DMS 273 (cell line): Measurements from ENCODE around the gene ENOX1.

Experiments
- DNase-seq: peaks from one replicate; lab custom pipeline; 2025; ENCODE audit not compliant: unreplicated experiment; lab: John Stamatoyannopoulos, UW

The ENOX1 gene

GRCh38 chr13:43785650-43786471, 911 bp downstream of the ENOX1 start:
- peak; percentile 90 for DNase-seq

GRCh38 chr13:43785261-43785649, 1.5 kb downstream of the ENOX1 start:
- peak; percentile 53 for DNase-seq

DNA sequence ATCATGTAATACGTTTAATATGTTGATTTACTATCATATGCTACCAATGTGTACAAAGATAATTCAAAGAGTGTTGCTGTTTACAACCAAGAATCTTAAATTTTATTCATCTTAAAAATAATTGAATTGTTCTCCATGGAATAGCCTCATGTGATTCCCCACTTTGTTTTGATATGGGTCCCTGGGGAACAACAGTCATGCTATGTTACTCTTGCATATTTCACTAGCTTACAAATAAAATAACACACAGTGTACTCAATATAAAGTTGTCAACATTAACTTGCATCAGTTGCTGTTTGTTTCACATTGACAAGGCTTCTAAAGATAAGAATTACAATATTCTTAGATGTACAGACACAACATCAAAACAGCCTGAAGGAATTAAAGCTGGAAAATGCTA, 2.3 kb downstream of the ENOX1 start:
- DNase-seq = peak; percentile 31

GRCh38 chr13:43783820-43784219, 3.0 kb downstream of the ENOX1 start:
- DNase-seq = peak; percentile 72

DNA sequence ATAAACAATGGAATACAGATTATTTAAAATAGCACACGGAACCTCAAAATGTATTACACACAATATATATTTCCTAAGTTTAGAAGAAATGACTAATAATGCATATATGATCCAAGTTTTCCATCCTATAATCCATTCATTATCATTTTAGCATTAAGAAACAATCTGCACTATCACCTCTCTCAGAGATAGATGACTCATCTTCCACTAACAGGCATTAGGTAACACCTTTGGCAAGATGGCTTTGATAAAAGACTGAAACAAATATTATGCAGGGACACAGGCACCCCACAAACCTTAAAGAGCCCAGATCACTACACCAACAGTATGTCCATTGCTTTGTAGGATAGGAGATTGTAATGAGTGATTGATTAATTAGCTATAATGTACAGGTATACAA, 4.1 kb downstream of the ENOX1 start:
- DNase-seq = peak; percentile 5

DNA sequence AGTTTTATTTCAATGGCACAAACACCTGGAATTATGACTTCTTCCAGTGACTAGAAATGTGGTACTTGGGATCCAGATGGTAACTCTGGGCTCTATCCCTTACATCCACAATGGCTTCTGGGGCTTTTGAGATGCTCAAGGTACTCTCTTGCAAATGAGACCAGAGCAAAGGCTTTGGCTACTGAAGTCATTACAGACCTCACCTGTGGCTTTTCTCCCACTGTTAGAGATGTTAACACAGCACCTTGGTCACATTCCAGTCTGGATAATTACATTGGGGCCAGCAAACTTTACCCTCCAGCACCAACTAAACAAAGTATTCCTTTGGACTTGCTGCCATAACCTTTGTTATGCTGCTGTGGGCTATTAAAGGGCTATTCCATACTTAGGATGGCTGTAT, 6.1 kb downstream of the ENOX1 start:
- no peak for DNase-seq

DNA sequence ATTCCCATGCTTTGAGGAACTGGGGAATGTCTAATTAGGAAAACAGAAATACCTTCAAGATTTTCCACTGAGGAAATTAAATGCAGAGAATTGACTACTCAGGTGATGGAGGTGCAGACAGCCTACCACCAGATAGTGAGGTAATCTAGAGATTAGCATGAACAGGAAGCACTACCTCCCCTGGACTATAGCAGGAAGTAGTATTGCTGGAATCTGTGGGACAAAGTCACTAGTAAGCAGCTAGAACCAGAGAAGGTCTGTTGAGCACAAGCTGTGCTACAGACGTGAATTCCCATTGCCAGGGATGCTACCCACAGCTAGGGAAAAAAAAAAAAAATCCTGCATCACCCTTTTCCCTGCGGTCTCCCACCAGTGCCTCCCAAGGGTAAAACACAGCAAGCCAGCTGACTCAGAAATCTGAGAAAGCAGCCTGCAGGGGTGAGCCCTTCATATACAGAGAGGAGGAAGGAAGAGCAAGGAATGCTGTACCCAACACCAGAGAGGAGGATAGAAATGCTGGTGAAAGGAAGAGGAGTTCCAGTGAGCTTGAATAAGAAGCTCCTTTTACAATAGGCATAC, 10.2 kb downstream of the ENOX1 start:
- no peak for DNase-seq

DNA sequence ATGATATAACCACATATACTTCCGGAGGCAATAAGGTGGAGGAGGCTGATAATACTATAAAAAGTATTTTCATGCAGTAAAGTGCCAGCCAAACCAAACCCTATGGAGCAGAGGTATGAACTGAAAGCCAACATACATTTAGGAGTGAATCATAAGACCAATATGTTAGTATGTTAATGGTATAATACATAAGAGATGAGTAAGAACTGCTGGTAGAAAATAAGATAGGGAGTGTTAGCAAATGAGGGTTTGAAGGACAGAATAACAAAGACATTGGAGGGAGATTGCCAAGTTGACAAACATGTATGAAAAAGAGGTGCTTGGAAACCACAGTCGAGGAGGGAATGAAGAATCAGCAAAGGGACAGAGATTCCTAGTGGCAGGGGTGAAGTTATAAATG, 10.8 kb downstream of the ENOX1 start:
- no peak for DNase-seq

- no peak for DNase-seq
These were observed 13.2 kb downstream of the ENOX1 start for GRCh38 chr13:43773602-43774001.

DNA sequence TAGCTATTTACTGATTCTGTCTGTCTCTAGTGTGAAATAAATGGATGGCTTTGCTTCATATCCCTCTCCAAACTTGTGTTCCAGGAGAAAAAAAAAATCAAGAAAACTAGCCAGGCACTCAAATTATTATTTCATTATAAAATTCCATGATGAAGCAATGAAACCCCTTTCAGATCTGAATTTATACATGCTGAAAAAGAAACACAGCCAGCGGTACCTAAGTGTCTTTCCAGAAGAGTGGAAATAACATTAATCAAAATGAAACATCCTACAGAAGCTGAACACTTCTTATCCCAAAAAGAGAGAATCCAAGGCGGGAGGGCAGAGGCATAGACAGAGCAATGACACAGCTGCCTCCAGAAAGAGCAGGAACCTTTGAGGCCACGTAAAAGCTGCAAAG, 15.9 kb downstream of the ENOX1 start:
- peak; percentile 25 for DNase-seq

DNA sequence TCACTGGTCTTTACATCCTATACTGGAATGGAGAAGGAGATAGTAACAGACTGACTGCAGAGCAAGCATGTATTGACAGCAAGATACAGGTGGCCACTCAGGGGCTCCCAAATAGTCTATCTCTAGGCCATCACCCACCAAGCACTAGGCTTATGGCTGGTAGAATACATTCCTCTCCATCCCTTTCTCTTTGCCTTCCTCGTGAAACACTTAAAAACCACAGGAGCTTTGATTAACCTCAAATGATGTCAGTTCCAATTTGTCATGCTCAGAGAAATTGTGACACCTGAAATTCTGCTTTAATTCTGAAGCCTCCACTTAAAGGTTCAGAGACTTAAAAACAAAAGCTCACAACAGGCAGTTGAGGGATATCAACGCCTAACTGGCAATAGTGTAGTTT, 17.2 kb downstream of the ENOX1 start:
- no peak for DNase-seq

DNA sequence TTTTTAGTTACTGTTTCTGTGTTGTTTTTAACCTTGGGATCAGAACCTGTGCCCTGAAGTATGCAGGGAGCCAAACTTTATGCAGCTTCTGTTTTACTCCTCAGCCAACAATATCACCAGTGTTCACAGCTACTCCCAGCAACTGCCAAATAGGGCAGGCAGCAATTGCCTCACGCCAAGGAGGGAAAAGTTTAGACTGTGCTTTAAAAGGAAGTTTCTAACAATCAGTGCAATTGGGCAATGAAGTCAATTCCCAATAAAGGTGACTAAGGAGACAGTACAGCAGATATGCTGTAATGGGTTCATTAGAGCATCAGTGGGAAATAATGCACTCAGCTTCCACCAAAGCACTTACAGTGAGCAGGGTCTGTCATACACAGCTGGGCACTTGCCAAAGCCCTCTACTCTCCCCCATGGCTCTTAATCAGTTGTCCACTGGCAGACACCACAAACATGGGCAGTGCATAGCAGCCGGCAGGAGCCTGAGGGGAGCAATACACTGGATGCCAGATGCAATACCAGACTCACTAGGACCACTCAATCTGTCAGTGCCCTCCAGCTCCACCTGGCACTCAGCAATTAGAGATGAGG, 19.3 kb downstream of the ENOX1 start:
- DNase-seq = peak; percentile 92

- peak; percentile 30 for DNase-seq
These were observed 20.0 kb downstream of the ENOX1 start for GRCh38 chr13:43766725-43767124.

DNA sequence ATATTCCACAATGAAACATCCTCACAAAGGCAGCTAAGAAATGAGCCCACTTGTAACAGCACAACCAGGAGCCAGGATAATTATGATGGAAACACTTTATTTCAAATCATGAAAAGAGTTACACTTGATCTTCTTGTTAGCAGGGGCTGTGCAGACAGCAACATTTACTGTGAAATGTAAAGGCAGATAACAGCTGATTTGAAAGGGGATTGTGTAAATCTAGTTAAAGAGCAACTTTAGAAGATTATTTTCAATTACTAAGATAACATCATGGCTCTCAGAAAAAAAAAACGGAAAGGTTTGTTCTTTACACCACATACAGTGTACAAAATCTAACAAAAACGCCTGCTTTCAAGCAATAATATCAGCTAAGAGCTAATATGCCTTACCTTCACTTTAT, 22.4 kb downstream of the ENOX1 start:
- no peak for DNase-seq

- no peak for DNase-seq
These were observed 23.5 kb downstream of the ENOX1 start for GRCh38 chr13:43763143-43763759.

GRCh38 chr13:43761616-43762315, 25.0 kb downstream of the ENOX1 start:
- DNase-seq = peak; percentile 43

- DNase-seq = peak; percentile 67
These were observed 26.5 kb downstream of the ENOX1 start for GRCh38 chr13:43760257-43760656.

DNA sequence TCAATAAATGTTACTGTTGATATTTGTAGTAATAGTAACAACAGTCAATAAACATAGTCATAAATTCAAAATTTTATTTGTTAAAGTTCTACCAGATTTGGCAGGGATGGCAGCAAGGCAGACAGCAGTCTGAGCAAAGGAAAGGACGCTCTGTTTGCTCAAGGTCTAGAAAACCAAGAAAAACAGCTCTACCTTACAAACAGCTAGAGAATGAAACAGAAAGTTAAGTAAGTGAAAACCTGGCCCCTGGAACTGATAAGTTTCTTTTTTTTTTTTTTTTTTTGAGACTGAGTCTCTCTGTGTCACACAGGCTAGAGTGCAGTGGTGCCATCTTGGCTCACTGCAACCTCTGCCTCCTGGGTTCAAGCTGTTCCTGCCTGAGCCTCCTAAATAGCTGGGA, 27.9 kb downstream of the ENOX1 start:
- DNase-seq = no peak

DNA sequence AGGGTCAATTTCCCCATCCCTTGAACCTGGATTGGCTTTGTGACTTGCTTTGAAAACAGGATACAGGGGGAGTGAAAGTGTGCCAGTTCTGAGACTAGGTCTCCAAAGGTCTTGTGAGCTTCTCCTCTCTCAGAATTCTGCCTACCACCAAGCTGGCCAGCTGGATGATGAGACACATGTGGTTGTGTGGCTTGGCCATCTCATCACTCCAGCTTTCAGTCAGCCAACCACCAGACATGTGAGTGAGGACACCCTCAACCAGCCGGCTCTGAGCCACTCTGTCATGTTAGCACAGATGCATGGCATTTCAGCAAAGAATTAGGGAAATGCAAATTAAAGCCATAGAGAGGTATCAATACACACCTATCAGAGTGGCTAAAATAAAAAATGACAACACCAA, 29.5 kb downstream of the ENOX1 start:
- no peak for DNase-seq

- no peak for DNase-seq
These were observed 30.9 kb downstream of the ENOX1 start for GRCh38 chr13:43755844-43756243.

DNA sequence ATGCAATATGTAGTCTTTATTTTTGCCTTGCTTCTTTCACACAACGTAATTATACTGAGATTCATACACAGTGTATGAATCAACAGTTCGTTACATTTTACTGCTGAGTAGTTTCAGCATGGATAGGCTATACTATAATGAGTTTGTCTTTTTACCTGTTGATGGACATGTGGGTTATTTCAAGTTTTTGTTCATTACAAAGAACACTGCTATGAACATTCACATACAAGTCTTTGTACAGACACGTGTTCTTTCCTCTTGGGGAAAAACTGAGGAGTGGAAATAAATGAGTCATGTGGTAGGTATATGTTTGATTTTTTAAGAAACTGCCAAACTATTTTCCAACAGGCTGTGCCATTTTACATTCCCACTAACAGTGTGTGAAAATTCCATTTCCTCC, 35.1 kb downstream of the ENOX1 start:
- no peak for DNase-seq
